ENCODE results near the gene ALG9. TPM values are rescaled to one million over a fixed set of nuclear protein-coding genes. Genes with fewer than 3 reads are reported as not detected.

Gene ALG9
- total and polyA plus RNA-seq, 10 of the 15 experiments (the other 5 are each of a cell fraction or from before 2014, with no cell fraction given), result 10.8 to 41.6 (median 25.5) TPM

GRCh38 chr11:111911563-111912401, 40.4 kb upstream of the ALG9 start, which contains the start of gene CRYAB:
CRYAB (minus strand) TSS chr11:111911770; CDS start chr11:111911724, 46 bp downstream.
- Histone ChIP-seq H3K4me2 (ENCODE audit: control insufficient read depth, insufficient read depth) (no peak within 1 kb of the TSS), H3K4me3 (no peak within 1 kb of the TSS), H3K27ac (ENCODE audit: control insufficient read depth, insufficient read depth) (no peak within 1 kb of the TSS), H3K9ac (ENCODE audit: control insufficient read depth, insufficient read depth, low read length) (no peak within 1 kb of the TSS), H2AFZ (ENCODE audit: control insufficient read depth, low read depth, low read length) (no peak within 1 kb of the TSS), H3K79me2 (ENCODE audit: control insufficient read depth, insufficient read depth, low read length) (no peaks in the 10 kb centered on the region), H3K4me1 (ENCODE audit: control insufficient read depth, insufficient read depth, low read length) (no peaks in the 10 kb centered on the region), H4K20me1 (ENCODE audit: control insufficient read depth, insufficient read depth) (no peaks in the 10 kb centered on the region), H3K27me3 (replicated peaks in 1 of 2; ENCODE audit: control insufficient read depth in 2 of 2, insufficient read depth in 2 of 2, low read length in 1 of 2) (no peaks in the 10 kb centered on the region; a peak in 2 of 4 replicates), H3K36me3 (ENCODE audit: control insufficient read depth in 2 of 2, insufficient read depth in 2 of 2, low read length in 1 of 2) (no peaks in the 10 kb centered on the region), H3K9me3 (replicated peaks; ENCODE audit: control insufficient read depth, insufficient read depth, low read length) (no peaks in the 10 kb centered on the region)
- DNase-seq (ENCODE audit: low read depth, low spot score) (no peak), FAIRE-seq (no peak), ATAC-seq (no peak)
- 40% methylated on average over 17 of the region's 17 CpGs for WGBS (ENCODE audit: insufficient coverage, insufficient replicate concordance, low lambda C conversion rate, missing lambda C conversion rate)
- ChIA-PET POLR2A (no interaction called here), CTCF (interaction anchor here (1.4 kb wide), 1 partner anchor 15 kb away, joined by 5 read pairs; no protein-coding TSS in a partner anchor), SMC1A (ENCODE audit: uncharacterized antibody, unreplicated experiment) (no interaction called here), RAD21 (ENCODE audit: unreplicated experiment) (no interaction called here)
- BruUV-seq (replicated peaks), result no TSS peak
- TF ChIP-seq, protein P1, sequence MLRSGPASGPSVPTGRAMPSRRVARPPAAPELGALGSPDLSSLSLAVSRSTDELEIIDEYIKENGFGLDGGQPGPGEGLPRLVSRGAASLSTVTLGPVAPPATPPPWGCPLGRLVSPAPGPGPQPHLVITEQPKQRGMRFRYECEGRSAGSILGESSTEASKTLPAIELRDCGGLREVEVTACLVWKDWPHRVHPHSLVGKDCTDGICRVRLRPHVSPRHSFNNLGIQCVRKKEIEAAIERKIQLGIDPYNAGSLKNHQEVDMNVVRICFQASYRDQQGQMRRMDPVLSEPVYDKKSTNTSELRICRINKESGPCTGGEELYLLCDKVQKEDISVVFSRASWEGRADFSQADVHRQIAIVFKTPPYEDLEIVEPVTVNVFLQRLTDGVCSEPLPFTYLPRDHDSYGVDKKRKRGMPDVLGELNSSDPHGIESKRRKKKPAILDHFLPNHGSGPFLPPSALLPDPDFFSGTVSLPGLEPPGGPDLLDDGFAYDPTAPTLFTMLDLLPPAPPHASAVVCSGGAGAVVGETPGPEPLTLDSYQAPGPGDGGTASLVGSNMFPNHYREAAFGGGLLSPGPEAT (IDR thresholded peaks at IDR 0.05; ENCODE audit: low read depth), result no peak
- in situ Hi-C loops (cut with MboI), result no loop called here
- intact Hi-C loops (cut with micrococcal nuclease; ENCODE audit: unreplicated experiment), result no loop called here

Data from GM12878 (cell line).